Urinary bladder (tissue), 4 donors: Measurements from ENCODE around the gene PM20D2. TPM values are rescaled to one million over a fixed set of nuclear protein-coding genes. Genes with fewer than 3 reads are reported as not detected.

Experiments used
- DNase-seq: peaks from one replicate; pipeline ENCODE4 v3.0.0-alpha.2; 2015; ENCODE audit errors: extremely low spot score
- H3K27ac ChIP-seq: one replicate; pipeline ENCODE4 v1.5.1; 2013; ENCODE audit warnings: low read depth, mild to moderate bottlenecking, moderate library complexity
- H3K36me3 ChIP-seq: one replicate; pipeline ENCODE4 v1.6.1; 2013; ENCODE audit warnings: mild to moderate bottlenecking, moderate library complexity; ENCODE audit not compliant: insufficient read depth
- H3K4me1 ChIP-seq: one replicate; pipeline ENCODE4 v1.6.1; 2013; ENCODE audit warnings: mild to moderate bottlenecking, moderate library complexity; ENCODE audit not compliant: insufficient read depth
- H3K4me3 ChIP-seq: one replicate; pipeline ENCODE4 v1.5.1; 2013; ENCODE audit warnings: low read depth, low read length
- WGBS: extraction: QIAGEN DNeasy Blood & Tissue Kit; methylation state at CpG from one replicate; pipeline ENCODE4 v1.1.7; 2013; 5-methylcytosine and 5-hydroxymethylcytosine counted together
- polyA plus RNA-seq: library from polyadenylated mRNA; stranded (reverse); fragments of 200-250 nt; gene quantifications from one replicate; pipeline ENCODE4 v1.2.3, GENCODE V29; 2013
- total RNA-seq: library from RNA; depleted of rRNA; stranded (reverse); fragments of >200 nt; gene quantifications from one replicate; pipeline ENCODE4 v1.2.3, GENCODE V29; 2014
- donor health status: healthy with polysubstance abuse.
- donor health status: healthy.

The PM20D2 gene
- total and polyA plus RNA-seq, 2 donors, result 16.1 to 31.3 TPM

DNA sequence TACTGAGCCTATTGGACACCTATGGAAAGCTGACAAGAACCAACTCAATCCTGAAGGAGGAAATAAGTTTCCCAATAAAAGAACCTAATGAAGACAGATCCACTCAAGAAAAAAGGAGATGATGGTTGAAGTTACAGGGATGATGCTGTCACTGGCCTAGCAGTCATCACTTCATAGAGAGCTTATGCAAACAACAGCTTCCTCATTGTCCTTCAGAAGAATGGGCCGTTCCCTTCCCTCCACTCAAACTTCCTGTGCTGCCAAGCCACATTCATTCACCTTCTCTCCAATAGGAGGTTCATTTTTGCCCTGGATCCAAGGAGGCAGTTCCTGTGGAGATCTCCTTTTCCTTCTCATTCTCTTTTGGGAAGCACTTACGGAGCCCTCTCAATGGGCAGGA, 13.8 kb upstream of the PM20D2 start:
- WGBS, result 87% methylated on average over 2 of the region's 2 CpGs

GRCh38 chr6:89133981-89134380, 11.9 kb upstream of the PM20D2 start:
- WGBS, result 81% methylated on average over 9 of the region's 9 CpGs
- DNase-seq, result no peak
- no peaks in the 10 kb centered on the region for H3K36me3 ChIP-seq
- H3K4me3 ChIP-seq, result no peak overlapping the region
- H3K27ac ChIP-seq, result no peak overlapping the region
- no peaks in the 10 kb centered on the region for H3K4me1 ChIP-seq

More for the DNA sequence above, 13.8 kb upstream of the PM20D2 start:
- Histone ChIP-seq H3K4me1 (no peaks in the 10 kb centered on the region), H3K36me3 (no peaks in the 10 kb centered on the region), H3K27ac (no peak overlapping the region), H3K4me3 (no peak overlapping the region)
- DNase-seq, result no peak

DNA sequence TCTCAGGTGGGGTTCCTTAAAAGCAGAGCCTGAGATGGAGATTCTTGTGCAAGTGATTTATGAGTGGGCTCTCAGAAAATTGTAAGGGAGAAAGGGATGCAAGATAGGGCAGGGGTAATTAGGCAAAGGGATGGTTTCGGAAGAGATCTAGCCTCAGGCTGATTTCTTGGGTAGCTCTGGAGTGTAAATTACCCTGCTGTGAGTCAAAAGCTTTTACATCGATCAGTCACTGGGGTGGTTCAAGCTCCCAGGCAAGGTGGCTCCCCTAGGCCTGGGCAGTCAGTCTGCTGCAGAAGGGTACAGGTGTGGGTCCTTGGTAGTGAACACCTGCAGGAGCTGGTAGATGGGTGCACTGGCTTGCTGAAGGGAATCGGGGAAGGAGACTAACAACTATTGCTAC, 11.1 kb upstream of the PM20D2 start:
- DNase-seq, result no peak
- WGBS, result 82% methylated on average over 3 of the region's 3 CpGs
- Histone ChIP-seq H3K27ac (no peak overlapping the region), H3K4me1 (no peaks in the 10 kb centered on the region), H3K36me3 (no peaks in the 10 kb centered on the region), H3K4me3 (no peak overlapping the region)

- no peaks in the 10 kb centered on the region for H3K36me3 ChIP-seq
- H3K4me1 ChIP-seq, result no peaks in the 10 kb centered on the region
- H3K27ac ChIP-seq, result no peak overlapping the region
- DNase-seq, result no peak
- WGBS, result 78% methylated on average over 2 of the region's 2 CpGs
- no peak overlapping the region for H3K4me3 ChIP-seq
These were observed 7.7 kb upstream of the PM20D2 start for GRCh38 chr6:89138173-89138572.

GRCh38 chr6:89139509-89140346, 6.1 kb upstream of the PM20D2 start:
- Histone ChIP-seq H3K36me3 (no peaks in the 10 kb centered on the region), H3K27ac (no peak overlapping the region), H3K4me1 (no peaks in the 10 kb centered on the region), H3K4me3 (no peak overlapping the region)
- WGBS, result 45% methylated on average over 5 of the region's 5 CpGs
- no peak for DNase-seq

DNA sequence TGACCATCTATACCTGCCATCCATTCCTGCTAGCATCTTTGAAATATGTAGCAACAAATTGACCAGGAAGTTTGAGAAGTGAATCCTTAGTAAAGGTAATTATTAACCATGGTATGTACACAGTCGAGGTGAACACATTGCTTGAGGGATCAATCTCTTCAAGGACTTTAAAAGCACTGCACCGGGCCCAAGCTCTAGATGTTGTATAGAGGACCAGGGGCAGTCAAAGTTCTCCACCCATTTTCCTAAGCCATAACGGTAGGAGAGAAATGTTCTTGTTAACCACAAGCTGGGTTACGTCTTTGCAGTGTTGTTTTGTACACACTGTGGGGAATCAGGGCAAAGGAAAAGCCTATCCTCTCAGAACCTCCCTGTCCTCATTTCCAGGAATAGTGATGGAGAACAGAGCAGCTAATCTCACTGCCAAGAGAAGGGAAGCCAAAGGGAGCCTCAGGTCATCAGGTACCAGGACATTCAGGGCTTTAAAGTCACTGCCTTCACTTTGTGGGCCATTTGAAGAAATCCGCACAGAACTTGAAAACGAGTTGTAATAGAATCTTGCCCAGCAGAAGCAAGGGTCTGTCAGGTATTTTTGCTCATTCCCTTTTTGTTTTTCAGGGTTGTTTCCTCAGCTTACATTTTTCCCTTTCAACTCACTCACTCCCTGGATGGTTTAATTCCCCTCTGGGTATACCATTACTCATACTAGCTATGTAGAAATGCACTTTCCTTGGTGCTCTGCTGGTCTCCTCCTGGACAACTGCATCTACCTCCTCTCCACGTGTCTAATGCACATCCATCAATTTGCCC, 5.3 kb upstream of the PM20D2 start:
- no peak for DNase-seq
- Histone ChIP-seq H3K4me3 (no peak overlapping the region), H3K4me1 (no peaks in the 10 kb centered on the region), H3K27ac (no peak overlapping the region), H3K36me3 (no peaks in the 10 kb centered on the region)
- 69% methylated on average over 7 of the region's 7 CpGs for WGBS

DNA sequence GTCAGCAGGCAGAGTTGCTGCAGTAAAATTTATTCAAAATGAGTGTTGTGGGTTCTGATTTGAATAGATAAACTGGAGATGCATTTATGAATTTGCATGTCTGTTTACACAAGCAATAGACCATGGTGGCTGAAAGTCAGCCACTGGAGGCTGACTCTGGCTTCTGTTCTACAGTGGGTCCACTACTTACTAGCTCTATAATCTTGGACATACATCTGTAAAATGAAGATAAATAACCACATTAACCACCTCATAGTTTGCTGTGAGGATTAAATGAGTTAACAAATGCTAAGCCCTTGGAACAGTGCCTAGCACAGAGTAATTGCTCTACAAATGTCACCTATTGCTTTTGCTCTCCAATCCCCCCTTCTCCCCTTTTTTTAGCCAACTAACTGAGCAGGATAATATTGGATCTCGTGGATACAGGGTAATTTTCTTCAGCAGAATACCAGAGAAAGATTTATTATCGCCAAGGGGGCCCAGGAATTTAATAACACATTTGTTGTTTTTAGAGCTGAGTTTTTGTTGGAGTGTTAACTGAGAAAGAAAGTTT, 1.4 kb upstream of the PM20D2 start:
- Histone ChIP-seq H3K4me3 (no peak overlapping the region), H3K27ac (no peak overlapping the region), H3K4me1 (no peaks in the 10 kb centered on the region), H3K36me3 (no peaks in the 10 kb centered on the region)
- 66% methylated on average over 2 of the region's 2 CpGs for WGBS
- no peak for DNase-seq

DNA sequence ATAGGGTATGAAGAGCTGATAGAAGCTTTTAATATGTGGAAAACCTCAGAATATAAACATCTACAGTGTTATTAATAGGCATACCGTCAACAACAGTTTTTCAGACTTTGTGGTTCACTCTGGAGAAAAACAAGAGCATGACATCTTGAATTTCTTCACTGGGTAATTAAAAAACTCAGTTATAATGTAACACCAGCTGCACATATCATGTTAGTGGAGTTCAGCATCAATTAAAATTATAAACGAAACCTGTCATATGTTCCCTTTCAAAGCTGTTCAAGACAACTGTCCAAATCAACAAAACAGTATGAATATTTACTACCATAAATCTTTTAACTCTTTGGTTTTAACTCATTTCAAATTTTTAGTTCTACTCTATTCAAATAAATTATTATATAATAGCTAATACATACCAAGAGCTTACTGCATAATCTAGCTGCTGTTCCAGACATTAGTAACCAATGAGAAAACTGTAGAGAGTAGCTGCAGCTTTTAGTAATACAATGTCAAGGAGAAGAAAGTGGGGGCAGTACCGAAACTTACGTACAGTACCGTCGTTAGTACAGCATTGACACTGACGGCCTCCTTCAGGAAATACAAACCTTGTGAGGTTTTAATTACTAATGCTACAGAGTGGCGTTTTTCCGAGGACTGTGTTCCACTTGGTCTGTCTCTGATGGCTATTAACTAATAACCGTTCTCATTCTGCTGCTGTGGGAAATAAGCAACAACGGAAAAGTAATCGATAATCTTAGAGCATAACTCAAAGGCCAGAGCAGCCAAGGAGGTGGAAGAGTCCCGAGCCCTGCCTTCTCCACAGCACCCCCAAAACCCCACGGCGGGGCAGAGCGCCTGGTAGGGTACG, 532 bp upstream of the PM20D2 start:
- Histone ChIP-seq H3K36me3 (no peaks in the 10 kb centered on the region), H3K27ac (no peak overlapping the region), H3K4me3 (peak overlapping the region; percentile 88), H3K4me1 (no peaks in the 10 kb centered on the region)
- WGBS, result 5% methylated on average over 17 of the region's 17 CpGs
- DNase-seq, result peak; percentile 20

DNA sequence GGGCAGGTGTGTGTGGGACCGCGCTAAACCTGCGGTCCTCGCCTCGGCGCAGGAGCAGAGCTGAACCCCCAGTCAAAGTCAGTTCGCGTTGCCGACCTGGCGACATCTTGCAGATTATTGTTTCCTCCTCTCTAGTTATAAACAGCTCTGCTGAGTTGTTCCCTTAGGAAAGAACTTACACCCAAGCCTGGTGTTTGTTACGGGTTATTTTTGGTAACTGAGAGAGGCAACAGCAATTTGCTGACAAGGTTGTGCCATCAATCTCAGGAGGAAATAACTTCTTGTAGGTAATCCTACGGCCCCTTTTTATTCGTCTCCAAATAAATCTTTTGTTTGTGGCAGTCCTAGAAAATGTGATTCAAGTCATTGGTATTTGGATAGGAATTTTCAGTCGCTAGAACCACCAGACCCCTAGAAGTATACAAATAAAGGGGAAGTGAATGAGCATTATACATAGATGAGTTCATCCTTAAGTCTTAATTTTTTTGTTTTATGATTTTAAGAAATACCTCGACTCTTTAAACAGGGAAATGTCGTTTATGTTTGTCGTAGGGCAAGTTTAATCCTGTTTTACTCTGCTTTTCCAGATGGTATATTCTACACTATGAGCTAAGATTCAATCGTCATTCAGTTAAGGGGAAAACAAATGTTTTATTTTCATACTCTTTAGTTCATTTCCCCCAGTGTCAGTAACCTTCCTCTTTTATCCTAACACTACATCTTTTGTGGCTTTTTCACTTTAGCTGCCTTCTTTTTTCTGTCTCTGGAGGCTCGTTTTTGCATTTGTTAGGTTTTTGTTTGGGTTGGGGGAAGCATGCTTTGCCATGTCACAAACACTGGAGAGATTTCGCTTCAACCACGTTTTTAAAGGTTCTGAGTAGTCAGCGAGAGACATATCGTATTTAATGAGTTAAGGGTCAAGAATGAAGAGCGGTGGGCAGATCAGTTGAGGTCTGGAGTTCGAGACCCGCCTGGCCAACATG, 1.2 kb downstream of the PM20D2 start:
- DNase-seq, result peak; percentile 58
- WGBS, result 27% methylated on average over 26 of the region's 26 CpGs
- Histone ChIP-seq H3K4me3 (peak overlapping the region; percentile 88), H3K4me1 (no peaks in the 10 kb centered on the region), H3K27ac (peak overlapping the region; percentile 76), H3K36me3 (no peaks in the 10 kb centered on the region)

DNA sequence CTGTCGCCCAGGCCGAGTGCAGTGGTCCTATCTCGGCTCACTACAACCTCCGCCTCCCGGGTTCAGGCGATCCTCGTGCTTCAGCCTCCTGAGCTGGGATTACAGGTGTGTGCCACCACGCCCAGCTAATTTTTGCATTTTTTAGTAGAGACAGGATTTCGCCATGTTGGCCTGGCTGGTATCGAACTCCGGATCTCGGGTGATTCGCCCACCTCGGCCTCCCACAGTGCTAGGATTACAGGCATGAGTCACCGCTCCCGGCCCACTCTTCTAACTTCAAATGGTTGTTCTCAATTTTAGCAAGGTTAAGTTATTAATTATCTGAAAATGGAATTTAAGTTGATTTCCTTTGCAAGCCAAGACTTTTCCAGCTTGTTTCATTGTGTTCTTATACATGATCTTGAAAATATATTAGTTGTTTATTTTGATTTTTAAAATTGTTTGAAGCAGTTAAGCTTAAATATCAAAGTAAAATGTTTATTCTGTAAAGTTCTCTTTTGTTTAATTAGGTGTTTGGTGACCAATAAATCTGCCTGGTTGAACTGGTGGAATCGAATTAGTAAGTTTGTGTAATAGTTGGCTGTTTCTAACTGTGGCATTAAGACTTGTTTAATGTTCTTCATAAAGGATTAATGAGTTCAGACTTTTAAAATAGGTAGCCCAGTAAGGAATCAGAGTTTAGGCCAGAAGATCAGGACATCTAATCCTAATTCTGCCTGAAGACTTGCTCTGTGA, 2.3 kb downstream of the PM20D2 start:
- no peak for DNase-seq
- H3K4me3 ChIP-seq, result no peak overlapping the region
- no peaks in the 10 kb centered on the region for H3K4me1 ChIP-seq
- H3K27ac ChIP-seq, result no peak overlapping the region
- no peaks in the 10 kb centered on the region for H3K36me3 ChIP-seq
- 89% methylated on average over 17 of the region's 17 CpGs for WGBS

GRCh38 chr6:89154131-89154530, 8.3 kb downstream of the PM20D2 start:
- DNase-seq, result no peak
- Histone ChIP-seq H3K4me1 (no peaks in the 10 kb centered on the region), H3K4me3 (no peak overlapping the region), H3K27ac (no peak overlapping the region), H3K36me3 (no peaks in the 10 kb centered on the region)
- 85% methylated on average over 1 of the region's 1 CpG for WGBS
